ENCODE results near the gene TRABD2B.

TRABD2B gene

DNA sequence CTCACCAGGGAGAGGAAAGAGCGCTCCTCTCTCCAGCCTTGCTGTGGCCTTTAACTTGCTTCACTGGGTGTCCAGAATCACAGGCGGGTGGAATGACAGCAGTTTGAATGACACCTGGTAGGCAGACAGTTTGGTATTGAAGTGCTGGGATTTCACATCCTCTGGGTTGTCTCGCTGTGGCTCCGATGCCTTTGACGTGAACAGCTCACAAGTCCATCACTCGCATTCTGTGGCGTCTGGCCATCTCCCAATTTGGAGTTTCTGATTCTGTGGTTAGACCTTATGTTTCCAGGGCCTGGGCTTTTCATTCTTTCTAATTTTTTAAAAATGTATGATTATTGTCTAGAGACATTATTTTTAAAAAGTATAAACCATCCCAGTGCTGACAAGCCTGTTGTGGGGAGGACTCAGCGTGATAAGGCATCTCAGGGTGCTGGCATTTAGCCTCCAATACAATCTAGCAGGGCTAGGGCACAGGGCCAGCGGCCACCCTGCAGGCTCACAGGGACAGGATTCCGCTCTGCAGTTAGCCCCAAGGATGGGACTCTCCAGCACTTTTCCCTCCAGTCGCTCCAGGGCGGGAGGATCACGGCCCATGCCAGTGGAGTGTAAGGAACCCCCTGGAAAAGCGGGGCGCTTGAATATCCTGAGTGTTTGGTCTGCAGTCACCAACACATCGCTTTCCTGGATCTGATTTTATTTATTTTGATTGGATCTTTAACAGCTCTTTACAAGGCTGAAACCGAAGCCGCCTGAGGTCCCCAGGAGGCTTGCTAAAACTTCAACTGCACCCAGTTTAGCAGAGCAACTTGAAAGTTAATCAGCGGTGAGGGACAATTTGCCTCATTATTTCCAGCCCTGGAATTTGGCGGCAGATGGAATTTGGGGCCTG, 178.3 kb downstream of the TRABD2B start:
- no peak for DNase-seq

DNA sequence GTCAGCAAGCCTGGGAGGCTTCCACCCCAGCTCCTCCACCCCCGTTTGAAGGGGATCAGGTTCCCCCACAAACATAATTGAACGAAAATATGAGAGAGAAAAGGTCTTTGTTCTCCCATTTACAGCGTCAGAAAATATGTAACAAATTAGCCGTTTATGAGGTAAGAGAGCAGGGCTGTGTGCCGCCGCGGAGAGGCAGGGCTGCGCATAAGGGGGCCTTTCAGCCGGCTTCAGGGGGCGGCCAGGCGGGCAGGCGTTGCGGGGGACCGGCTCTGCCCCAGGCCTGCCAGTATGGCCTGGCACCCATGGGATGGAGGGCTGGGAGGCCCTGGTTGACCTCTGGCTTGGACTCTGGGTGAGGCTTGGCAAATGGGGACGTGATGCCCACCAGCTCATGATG, 179.3 kb downstream of the TRABD2B start:
- no peak for DNase-seq

DNA sequence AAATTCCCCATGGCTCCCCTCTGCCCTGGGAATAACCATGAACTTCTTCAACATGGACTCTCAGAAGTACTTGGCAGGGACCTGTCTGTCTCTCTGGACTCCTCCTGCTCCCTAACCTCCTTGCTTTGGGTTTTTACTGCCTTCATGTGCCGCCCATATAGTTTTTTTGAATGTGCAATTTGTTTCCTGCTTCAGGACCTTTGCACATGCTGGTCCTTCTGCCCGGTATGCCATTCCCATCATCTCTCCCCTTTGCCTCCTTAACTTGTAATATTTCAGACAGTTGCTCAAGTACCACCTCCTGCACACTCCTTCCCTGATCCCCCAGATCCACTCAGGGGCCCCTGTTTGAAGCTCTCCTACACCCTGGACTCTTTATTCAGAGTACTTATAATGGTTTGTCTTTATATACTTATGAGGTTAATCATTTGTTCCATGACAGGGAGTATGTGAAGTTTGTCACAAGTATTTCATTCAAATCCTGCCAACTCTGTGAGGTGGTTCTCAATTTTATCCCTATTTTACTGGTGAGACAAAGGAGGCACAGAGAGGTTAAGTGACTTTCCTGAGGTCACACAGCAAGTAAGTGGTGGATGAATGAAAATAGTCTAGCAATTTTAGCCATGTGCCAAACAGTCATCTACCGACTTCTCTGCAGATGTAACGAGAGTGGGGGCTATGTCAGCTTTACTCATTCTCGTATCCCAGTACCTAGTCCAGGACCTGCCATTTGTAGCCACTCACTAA, 180.7 kb downstream of the TRABD2B start:
- no peak for DNase-seq

DNA sequence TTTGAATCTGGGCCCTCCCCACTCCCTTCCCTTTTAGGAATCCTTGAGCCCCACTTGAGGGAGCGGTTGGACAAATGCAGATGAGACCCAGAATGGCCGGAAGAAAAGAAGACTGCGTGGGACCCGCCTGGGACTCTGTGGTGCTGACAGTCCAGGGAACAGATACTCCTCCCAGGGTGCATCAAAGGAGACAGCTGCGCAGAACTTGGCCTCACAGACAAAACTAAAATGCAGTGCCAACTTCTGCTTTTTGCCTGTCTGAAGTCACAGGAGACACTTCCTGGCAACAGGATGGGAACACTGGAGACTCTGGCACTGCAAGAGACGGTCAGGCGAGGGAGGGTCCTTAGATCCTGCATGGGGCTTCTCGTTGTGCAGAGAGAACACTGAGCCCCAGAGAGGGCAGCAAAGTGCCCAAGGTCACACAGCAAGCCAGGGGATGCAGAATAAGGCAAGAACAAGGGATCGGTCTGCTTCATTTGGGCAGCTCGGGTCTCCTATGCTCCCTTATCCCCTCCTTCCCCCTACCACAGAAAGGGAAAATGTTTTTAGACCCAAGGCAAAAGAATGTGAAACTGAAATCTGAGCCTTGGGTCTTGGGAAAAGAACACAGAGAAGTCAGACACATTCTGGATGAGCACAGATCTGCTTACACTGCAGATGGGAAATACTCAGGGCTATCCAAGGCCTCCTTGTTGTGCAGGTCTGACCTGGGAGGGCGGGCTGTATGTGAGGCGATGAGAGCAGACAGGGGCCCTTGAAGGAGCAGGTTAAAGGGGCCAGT, 182.4 kb downstream of the TRABD2B start:
- no peak for DNase-seq

DNA sequence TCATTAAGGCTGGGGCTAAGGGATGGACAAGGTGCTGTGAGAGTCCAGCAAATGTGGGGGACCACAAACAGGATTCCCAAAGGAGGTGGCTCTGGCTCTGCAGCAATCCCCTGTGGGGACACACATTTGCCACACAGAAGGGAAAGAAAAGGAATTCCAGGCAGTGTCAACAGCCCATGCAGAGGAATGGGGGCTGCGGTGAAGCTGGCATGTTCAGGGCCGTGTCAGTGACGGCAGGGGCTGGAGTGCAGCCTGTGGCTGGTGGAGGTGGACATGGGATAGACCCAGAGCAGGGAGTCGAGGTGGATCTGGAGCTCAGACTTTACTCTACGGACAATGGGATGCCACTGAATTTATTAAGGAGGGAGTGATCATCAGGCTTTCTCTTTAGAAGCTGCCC, 183.2 kb downstream of the TRABD2B start:
- no peak for DNase-seq

DNA sequence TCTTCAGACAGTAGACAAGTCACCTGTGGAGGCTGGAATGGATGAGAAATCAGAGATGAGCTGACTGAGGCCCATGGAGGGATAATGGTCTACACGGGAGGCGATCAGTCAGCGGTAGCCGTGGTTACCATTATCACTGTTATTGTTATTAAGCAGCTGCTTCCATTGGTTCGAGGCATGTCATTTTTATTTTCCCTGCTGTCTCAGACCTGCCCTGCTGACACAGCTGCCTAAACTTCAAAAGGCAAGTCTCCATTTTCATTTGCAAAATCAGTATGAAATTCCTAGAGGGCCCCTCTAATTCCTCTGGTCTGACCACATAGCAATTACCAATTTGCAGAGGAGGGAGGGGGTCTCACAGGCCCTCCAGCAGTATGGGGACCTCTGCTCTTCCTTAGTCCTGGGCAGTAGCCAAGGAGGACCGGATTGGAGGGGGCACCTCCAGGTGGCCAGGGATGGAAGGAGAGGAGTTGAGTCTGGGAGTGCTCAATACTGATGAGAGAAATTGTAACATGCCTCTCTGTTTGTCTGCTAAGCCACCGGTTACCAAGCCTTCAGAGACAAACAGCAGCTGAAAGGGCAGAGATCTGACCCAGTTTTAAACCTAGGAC, 184.2 kb downstream of the TRABD2B start:
- no peak for DNase-seq

DNA sequence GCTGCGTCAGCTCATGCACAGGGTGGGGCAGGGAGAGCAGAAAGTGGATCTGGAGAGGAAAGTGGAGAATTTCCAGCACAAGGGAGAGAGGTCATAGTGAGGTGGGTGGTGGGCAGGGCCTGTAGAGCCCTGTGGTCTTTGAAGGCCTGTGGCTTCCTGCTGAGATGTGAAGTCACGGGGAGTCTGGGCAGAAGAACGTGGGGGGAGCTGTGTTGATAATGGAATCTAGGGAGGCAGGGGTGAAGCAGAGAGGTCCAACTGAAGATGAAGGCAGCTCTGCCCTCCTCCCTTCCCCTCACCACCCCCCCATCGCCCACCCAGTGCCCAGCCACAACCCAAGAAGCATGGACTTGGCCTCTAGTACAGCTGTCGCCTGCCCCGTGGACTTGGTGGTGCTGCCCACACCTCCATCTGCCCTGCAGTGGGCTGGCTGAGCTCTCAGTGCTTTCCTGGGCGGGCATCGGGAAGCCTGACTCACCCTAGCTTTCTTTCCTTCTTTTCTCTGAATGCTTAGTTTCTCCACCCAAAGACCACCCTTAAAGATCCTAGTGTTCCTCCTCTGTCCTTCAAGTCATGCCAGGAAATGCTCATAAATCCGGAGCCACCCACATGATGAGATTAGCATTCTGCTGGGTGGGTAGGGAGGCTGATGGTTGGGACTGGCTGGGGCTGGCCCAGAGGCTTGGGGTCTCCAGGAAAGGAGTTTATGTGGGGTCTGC, 186.1 kb downstream of the TRABD2B start:
- no peak for DNase-seq

DNA sequence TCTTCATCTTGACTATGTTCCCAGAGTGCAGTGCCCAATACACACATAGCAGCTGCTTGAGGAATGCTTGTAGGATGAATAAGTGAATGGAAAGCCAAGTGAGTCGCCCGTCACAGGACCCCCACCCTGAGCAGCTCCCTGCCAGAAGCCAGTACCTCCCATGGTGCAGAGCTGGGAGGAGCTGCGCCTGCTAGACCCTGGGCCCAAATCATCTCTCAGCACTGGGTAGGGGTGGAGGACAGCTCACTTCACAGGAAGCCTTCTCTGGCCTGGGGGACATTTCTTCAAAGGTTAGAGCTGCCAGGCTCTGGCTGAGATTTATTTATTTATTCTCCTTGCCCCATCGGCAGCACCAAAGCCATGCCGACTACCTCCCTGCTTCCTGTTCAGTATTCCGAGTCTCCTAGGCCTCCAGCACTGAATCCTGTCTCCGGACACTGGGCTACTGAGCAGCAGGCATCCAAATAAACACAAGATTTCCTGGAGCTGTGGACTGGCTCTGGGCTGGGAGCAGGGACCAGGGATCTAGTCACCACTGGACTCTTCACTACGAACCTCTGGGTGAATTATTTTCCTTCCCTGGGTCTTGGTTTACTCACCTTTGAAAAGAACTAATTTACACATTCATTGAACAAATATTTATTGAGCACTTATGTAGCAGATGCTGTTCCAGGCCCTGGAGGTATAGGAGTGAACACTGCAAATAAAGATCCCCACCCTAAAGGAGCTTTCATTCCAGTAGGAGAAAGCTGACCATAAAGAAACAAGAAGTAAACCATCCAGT, 187.7 kb downstream of the TRABD2B start:
- DNase-seq, result no peak

DNA sequence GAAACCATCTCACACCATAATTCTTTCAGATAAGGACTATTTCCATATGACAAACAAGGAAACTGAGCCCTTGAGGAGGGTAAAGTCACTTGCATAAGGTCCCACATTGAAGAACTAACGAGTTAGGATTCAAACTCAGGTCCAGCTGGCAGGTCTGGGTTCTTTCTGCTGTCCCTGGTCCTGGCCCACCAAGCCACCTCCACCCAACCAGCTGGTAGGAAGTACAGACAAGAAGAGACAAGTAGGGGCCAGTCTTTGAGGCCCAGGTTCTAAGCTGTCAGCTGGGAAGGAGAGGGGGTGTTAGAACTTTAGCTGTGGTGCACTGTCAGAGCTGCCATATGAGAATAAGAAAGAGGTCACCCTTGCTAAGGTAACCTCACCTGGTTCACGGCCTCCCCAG, 188.6 kb downstream of the TRABD2B start:
- DNase-seq, result no peak

DNA sequence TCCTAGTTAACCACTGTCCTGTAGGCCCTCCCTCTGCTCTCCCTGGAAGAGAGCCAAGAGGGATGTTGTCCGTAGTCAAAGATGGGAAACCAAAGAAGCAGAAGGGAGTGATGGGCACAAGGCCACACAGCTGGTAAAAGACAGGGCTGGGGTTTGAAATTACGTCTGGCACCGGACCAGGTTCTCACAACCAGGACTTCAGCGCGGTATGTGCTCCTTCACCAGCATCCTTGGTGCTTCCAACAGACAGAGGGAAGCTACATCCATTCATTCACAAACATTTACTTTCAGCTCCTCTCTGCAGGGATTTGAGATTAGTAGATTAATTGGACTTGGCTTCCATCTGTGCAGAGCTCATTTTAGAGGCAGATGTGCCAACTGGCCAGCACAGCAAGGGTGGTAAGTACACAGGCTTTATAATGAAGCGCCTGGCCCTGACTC, 191.2 kb downstream of the TRABD2B start:
- no peak for DNase-seq

DNA sequence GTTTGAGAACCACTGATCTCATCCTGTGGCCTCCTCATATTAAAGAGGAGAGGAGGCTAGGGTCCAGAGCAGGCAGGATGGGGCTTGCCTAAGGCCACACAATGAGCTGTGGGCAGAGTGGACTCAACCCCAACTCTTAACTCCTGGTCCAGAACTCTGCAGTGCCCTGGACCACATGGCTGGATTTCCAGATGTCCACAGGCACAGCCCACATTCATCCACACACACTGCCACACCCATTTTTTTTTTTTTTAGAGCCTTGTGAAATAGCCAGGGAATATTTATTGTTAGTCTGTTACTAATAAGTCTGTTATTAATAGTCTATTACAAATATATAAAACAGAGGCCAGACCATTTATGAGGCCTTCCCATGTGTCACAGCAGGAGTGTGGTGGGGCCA, 192.2 kb downstream of the TRABD2B start:
- DNase-seq, result no peak

DNA sequence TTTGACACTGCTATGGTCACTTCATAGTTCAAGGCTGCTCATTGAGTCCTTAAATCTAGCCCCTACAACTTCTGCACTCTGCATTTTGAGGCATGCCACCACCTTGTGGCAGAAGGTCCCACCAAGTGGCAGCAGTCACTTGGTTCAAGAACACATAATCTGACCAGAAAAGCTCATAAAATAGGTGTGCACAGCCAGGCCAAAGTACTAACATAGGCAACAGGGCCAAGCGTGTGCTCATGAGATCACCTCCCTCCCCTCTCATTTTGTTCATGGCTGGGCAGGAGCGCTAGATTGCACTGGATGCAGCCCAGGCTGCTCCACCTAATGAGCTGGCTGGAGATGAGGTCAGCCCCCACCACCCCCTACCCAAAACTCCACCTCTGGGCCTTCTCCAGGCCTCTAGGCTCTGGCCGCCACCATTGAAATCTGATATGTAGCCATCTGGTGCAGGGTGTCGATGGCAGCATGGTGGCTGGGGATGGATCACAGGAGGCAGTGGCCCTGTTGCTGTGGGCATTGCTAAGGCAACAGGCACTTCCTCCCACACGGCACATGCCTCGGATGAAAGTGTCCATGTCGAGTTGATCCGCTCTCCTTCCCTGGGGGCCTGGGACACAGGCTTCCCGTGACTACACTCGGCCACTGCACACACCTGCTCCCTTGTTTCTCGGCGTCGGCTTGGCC, 193.2 kb downstream of the TRABD2B start:
- DNase-seq, result no peak

DNA sequence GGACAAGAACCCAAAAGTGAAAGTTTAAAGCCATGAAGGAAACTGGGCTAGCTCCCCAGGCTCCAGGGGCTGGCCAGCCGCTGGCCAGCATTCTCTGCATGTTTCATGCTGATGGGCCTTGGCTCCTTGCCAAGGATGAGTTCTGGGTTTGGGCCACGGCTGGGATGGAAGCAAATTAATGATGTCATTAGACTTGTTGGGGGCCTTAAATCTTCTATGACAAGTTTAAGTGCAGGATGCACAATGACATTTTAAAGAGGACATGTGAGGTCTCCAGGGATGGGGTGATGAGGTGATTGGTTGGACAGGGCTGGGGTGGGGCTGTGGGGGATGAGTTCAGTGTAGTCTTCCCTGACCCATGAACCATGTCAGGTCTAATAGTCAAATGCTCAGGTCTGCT, 199.6 kb downstream of the TRABD2B start:
- DNase-seq, result no peak

DNA sequence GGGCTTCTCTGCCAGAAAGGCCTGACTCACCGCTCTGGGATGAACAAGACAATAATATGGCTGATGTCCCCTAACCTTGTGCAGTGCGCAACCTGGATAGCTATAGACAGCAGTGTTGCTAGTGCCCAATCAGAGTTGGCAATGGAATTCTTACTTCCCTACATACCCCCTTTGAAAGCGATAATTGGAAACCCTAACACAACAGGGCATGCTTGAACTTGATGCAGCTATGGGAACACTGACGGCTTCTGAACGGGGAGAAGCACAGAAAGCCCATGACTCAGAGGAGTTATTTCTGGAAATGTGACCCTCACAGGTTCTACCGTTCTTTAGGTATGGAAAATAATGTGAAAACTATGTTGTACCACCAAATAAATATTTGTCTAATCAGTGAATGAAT, 200.6 kb downstream of the TRABD2B start:
- no peak for DNase-seq

DNA sequence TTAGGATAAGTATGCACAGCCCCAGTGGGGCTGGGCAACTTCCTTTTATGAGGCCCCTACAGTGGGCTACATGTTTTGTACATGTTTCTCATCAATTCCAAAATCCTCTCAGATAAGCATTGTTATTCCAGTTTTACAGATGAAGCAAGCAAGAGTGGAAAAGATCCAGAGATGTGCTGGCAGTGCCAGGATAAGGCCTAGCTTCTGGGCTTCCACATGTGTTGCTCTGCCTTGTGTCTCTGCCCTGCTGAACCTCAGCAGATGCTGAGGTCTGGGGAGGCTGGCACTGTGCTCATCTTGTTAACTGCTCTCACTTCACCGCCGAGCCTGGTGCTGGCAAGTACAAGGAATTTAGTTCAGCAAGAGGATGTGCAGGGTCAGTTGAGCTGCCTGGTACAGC, 202.1 kb downstream of the TRABD2B start:
- DNase-seq, result no peak

DNA sequence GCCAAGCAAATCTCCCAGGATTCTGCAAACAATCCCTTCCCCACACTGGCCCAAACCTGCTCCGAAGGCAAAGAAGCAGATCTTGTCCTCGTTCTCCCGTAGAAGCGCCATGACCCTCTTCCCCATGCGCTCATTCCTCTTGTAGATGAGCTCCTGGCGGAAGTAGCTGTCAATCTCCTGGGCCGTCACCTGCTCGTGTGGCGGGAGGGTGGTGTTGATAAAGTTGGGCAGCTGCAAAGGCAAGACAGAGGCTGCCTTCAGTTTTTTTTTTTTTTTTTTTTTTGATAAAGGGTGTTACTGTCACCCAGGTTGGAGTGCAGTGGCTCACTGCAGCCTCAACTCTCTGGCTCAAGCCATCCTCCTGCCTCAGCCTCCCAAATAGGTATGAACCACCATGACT, 202.7 kb downstream of the TRABD2B start:
- no peak for DNase-seq

DNA sequence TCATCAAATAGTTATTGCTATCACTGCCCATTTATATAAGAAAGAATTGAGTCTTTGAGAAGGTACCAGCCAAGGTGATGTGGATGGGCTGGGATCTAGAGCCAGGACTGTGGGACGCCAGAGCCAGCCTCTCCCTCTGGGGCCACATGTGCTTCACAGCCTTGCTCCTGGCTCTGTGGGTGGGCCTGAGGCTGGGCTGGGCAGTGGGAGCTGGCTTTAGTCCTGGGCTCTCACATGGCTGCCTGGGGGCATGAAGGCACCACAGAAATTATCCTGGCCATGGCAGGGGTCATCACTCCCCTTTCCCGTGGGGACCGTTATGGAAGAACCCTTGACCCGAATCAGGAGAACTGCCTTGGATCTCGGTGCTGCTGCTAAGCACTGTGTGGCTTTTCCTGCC, 203.1 kb downstream of the TRABD2B start:
- DNase-seq, result no peak

DNA sequence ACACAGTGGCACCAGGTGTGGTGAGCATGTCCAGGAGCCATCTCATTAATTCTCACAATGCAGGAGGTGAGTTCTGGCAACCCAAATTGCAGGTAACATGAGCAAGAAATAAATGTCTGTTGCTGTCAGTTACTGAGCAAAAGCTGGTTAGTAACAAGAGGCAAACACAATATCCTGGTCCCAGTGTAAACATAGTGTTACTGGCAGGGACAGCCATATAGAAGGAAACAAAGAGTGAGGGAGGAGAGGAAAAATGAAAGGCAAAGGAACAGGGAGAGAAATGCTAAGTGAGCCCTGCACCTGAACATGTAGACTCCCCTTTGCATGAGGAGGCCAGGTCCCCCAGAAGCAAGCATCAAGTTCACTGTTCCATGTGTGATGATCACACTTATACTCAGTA, 203.6 kb downstream of the TRABD2B start:
- DNase-seq, result no peak

DNA sequence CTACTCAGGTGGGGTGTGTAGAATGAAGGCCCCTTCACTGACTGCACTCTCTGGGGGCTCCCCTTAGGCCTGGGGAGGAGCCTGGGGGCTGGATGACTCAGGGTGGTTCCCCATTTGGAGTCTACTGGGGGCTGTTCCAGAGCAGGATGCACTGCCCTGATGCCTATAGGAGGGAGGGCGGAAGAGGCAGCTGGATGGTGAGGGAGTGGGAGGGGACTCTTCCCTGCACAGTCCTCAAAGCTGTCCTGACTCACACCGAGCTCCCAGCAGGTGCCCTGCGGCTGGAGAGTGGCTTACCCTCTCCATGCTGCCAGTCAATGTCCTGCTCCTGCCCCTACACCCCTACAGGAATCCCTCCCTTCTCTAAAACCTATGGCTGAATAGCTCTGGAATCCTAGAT, 204.4 kb downstream of the TRABD2B start:
- DNase-seq, result no peak

DNA sequence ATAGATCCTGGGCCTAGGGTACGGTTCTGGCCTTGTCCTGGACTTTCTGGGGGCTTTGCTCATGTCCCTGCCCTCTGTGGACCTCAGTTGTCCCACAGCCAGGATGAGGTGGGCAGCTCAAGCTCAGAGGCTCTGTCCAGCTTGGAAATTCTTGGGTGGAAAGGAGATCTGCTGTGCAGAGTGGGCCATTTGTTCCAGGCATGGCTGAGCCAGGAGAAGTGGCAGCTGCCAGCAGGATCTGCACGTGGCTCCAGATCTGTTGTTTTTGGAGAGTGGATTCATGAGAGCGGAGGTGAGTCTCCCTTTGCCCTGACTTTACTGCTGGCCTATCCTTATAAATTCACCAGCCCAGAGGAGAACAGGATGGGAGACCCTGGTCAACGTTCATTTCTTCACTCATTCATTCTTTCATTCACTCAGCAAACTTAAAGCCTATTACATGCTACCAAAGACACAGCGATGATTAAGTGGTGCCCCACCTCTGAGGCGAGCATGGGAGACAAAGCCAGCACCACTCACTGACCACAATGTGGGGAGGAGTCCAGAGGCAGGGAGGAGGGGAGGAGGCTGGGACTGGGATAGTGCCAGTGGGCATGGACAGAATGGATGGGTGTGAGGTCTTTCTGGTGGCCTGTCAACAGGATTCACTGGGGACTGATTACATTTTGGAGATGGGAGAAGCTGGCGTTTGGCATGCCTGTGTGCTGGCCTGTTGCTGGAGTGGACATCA, 205.1 kb downstream of the TRABD2B start:
- DNase-seq, result no peak

Measured in midbrain (tissue), 1 donor.